ENCODE data around the gene MGLL.

- no peak for TF ChIP-seq CTCF (IDR thresholded peaks at IDR 0.05)
- no peak for TF ChIP-seq POLR2A (IDR thresholded peaks at IDR 0.05)
- TF ChIP-seq POLR2AphosphoS5 (IDR thresholded peaks at IDR 0.05), result no peak
- no peak for TF ChIP-seq EP300 (IDR thresholded peaks at IDR 0.05)
Observed at GRCh38 chr3:127741246-127741645, 81.1 kb downstream of the MGLL start.
